GM19395 (cell line): Measurements from ENCODE around the gene OR2B2.

ENCODE experiments used
- ATAC-seq: cut with Tn5 transposase; IDR thresholded peaks from one replicate; pipeline ENCODE4 v1.9.1; 2021; ENCODE audit warnings: mild to moderate bottlenecking, moderate library complexity; ENCODE audit not compliant: unreplicated experiment

The OR2B2 gene

DNA sequence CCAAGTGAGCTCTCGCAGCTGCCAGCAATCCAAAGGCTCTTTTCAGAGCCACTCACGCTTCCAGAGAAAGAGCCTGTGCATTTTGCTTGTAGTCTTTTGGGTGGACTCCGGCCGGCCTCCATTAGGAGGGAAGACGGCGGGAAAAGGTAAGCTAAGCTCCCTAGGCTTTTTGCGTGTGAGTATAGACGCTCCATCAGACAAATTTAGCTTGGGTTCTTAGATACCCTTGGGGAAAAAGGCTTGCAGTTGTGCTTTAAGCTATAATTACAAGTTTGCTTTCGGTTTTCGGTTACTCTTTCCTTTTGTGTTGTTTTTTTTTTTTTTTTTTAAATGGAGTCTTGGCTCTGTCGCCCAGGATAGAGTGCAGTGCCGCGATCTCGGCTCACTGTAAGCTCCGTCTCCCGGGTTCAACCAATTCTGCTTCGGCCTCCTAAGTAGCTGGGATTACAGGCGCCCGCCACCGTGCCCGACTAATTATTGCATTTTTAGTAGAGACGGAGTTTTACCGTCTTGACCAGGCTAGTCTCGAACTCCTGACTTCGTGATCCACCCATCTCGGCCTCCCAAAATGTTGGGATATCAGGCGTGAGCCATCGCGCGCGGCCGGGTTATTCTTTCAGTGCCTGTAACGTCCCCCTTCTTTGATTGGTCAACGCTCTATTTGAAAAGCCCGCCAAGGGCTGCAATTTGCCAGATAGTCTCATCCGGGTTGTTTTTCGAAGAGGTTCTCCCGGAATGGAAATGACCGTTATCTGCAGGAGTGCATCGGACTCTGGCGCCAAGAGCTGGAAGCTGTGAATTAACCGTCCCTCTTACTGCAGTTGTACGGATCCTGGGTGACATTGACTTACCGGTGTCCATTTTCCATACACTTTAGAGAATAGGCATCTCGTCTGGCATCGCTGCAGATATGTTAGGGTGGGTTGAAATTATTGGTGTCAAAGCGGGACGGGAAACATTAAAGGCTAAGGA is 18.1 kb downstream of the OR2B2 start:
- no peak for ATAC-seq

DNA sequence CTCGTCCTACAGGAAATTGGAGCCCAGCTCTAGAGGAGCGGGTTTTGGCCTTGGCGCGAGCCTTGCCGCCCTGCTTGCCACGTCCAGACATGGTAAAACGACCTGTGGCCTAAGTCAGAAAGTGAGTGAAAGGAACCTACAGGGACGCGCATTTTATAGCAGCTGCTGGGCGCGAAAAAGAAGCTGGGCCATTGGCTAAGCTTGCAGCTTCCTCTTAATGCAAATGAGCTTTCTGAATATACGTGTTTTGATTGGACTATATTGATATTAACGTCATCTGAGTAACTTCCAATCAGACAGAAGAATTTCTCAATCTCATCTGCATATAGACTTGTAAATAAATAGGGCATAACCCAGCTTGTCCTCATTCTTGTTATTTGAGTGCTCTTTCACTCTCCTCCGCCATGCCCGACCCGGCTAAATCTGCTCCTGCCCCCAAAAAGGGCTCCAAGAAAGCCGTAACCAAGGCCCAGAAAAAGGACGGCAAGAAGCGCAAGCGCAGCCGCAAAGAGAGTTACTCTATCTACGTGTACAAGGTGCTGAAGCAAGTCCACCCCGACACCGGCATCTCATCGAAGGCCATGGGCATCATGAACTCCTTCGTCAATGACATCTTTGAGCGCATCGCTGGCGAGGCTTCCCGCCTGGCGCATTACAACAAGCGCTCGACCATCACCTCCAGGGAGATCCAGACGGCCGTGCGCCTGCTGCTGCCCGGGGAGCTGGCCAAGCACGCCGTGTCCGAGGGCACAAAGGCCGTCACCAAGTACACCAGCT is 18.9 kb downstream of the OR2B2 start:
- ATAC-seq, result peak; percentile 60

DNA sequence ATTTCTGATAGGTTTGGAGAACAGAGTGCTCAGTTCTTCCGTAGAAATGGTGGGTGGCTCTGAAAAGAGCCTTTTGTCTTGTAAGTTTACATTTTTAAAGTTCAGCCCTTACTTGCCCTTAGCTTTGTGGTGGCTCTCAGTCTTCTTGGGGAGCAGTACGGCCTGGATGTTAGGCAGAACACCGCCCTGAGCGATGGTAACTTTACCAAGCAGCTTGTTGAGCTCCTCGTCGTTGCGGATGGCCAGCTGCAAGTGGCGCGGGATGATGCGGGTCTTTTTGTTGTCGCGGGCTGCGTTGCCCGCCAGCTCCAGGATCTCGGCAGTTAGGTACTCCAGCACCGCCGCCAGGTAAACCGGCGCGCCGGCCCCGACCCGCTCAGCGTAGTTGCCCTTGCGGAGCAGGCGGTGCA is 19.5 kb downstream of the OR2B2 start:
- ATAC-seq, result no peak

DNA sequence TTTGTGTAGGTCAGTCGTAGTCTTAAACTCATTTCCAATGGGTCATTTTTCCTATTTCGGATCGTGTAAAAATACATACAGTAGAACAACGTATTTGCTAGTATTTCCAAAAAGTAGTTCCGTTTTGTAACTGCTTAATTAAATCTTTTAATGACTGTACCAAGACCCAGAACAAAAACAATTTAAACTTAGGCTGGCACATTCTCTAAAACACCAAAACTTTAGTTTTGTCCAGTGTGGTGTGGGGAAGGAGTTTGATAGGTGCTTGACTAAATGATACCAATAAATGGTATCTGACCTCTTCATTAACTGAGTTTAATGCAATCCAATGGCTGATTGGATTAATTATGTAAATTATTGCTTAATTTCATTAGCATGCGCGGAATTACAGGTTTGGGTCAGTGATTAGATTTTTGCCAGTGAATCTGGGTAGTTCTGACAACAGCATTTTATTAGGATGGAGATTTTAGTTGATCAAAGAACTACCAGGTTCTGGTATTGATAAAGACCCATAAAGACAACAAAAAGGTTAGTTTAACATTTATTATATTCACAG is 20.8 kb downstream of the OR2B2 start:
- no peak for ATAC-seq

DNA sequence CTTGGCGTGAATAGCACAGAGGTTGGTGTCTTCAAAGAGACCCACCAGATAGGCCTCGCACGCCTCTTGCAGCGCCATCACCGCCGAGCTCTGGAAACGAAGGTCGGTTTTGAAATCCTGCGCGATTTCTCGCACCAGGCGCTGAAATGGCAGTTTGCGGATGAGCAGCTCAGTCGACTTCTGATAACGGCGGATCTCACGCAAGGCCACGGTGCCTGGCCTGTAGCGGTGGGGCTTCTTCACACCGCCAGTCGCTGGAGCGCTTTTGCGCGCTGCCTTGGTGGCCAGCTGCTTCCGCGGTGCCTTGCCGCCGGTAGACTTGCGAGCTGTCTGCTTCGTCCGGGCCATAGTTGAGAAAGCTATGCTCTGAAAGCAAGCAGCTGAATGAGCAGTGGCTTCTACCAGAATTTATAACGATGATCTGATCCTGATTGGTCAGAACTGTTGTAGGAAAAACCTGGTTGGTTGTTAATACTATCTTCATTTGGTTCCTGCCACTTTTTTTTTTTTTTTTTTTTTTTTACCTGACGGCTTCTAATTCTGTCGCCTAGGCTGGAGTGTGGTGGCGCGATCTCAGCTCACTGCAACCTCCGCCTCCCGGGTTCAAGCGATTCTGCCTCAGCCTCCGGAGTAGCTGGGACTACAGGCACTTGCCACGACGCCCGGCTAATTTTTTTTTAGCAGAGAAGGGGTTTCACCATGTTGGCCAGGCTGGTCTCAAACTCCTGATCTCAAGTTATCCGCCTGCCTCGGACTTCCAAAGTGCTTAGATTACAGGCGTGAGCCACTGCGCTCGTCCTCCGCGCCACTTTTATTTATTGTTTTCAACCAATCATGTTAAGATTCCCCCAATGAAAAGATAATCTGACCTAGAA is 21.5 kb downstream of the OR2B2 start:
- ATAC-seq, result peak; percentile 52

DNA sequence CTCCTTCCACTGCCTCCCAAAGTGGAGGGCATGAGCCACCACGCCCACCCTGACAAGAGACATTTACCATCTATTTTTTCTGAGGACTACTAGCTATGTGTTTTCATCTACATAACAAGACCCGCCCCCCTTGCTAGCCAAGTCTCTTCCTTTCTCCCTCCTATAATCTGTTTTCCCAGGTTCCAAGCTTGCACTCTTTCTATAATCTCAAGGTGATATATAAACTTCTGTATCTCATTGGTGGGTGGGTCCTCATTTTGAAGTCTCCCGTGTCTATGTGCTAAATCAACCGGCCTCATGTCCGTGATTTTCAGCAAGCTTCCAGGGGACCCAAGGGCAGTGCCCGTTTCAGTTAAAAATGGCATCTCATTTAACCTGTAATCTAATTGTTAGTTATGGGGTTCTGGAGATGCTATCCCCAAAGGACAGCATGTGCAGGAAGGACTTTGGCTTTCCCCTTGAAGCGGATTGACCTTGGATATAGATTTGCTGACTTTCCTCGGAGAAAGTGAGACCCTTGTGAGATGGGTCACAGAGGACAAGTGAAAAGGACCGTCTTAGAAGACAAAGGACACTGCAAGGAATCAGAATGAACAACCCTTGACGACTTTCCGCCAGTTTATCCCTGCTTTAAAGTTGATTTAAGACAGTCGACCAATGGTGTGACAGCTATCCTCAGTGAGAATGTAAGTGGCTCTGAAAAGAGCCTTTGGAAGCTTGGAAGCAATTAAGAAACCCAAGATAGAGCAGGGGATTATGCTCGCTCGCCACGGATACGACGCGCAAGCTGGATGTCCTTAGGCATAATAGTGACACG is 22.4 kb downstream of the OR2B2 start:
- ATAC-seq, result no peak

DNA sequence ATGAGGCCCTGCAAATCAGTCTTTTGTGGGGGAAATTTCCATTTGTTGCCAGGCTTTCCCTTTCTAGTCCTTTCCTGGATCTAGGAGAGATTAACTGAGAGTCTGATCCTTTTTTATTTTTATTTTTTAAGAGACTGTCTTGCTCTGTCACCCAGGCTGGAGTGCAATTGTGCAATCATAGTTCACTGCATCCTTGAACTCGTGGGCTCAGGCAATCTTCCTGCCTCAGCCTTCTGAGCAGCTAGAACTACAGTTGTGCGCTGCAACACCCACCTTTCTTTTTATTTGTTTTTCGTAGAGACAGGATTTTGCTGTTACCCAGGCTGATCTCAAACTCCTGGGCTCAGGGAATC is 22.9 kb downstream of the OR2B2 start:
- no peak for ATAC-seq

DNA sequence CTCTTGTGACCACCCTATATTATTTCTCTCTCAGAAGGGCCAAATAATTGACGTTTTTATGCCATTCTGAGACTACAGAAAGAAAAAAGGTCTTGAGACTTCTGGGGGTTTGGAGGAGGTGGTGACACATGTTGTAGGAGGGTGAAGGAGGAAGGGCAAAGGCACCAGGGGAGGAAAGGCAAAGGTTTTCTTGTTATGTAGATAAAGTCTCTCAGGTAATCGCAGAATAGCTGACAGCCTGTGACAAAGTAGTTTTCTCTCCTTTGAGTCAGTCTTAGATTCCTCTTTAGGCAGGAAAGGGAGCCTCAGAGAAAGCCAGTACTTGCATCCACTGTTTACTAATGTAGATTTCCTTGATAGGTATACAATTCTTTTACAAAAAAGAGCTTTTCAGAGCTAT is 23.6 kb downstream of the OR2B2 start:
- no peak for ATAC-seq

DNA sequence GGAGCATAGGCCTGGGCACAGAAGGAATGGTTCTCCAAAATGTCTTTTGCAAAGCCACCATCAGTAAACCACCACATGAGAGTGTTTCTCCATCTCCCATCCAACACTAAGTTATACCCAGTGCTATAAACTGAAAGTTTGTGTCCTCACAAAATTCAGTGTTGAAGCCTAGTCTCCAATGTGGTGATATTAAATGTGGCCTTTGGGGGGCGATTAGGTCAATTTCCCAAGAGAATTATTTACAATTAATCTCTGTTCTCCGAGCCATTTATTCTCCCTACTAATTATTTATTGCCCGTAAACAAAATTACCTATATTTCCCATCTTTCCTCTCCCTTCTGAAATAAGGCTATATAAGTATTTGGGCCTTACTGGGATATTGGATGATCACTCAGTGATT is 26.1 kb downstream of the OR2B2 start:
- ATAC-seq, result no peak

DNA sequence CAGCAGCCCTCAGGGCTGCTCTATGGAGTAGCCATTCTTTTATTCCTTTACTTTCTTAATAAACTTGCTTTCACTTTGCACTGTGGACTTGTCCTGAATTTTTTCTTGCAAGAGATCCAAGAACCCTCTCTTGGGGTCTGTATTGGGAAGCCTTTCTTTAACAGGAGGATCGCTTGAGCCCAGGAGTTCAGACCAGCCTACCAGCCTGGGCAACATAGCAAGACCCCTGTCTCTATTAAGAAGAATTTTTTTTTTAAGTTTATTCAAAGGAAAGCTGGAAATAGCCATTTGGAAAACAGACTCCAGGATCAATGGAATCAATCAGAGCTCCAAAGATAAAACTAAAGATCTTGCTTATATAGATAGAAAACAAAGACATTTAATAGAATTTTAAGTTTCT is 29.1 kb downstream of the OR2B2 start:
- no peak for ATAC-seq

DNA sequence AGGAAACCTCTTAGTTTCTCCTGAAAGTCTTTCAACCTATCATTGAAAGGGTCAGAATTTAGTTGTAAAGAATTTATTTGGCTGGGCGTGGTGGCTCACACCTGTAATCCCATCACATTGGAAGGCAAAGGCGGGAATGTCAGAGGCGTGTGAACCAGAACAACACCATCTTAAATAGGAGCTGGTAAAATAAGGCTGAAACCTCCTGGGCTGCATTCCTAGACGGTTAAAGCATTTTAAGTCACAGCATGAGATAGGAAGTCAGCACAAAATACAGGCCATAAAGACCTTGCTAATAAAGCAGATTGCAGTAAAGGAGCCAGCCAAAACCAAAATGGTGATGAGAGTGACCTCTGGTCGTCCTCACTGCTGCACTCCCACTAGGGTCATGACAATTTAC is 29.6 kb downstream of the OR2B2 start:
- no peak for ATAC-seq

DNA sequence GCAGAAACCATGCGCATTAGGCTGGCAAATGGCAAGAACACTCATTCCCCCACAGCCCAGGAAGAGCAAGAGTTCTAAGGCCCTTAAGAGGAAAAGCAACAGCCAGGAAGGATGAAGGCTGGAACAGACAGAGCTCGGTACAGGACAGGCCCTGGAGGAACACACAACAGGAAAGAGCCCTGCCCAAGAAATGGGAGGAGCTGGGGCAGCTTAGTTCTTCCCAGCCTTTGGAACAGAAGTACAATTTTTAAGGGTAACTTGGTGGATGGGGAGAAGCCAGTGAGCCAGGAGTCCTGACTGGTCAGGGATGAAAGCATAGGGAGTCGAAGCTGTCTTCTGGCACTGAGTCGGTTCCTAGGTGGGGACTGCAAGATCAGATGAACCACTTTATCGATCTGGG is 32.4 kb downstream of the OR2B2 start:
- no peak for ATAC-seq

DNA sequence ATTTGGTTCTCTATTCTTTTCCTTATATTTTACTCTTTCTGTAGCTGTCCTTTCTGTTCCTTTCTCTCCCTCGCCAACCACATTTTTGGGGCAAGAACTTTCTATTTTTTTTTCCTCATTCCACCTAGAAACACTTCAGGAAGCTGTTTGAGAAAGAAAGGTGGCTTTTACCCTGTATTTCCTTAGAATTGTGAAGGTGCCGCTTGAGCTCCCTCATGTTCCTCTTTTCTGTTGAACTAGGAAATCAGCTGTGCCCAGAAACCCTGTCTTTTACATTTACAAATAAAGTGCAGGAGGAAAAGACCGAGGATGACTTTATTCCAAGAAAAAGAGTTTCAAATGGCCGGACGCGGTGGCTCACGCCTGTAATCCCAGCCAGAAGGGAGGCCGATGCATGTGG is 38.2 kb downstream of the OR2B2 start:
- ATAC-seq, result no peak

DNA sequence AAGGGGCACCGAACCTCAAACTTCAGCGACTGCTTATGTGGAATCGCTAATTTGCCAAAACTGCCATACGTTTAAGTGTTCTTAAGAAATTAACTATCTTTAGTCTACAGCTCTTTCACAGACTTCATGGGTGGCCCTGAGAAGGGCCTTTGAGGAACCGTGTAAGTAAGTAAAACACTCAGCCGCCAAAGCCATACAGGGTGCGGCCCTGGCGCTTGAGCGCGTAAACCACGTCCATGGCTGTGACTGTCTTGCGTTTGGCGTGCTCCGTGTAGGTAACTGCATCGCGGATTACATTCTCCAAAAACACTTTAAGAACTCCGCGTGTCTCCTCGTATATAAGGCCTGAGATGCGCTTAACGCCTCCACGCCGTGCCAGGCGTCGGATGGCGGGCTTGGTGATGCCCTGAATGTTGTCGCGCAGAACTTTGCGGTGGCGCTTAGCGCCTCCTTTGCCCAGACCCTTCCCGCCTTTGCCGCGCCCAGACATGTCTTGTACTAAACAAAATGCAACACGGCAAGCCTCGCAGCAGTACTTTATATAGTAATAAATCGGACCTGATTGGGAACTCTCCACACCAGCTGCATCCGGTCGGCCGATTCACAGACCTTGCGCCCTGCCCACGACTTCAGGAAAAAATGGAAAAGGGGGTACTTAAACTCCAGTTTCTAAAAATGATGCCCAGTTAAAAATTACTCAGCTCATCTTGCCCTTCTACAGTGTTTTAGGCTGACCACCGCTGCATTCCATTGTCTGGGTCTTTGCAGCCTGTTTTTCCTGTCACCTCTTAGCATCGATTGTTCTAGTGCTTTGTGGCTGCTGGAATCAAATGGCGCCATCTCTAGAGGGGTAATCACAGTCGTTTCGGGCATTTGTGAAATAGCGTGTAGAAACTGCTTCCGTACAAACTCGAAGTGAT is 38.9 kb downstream of the OR2B2 start:
- ATAC-seq, result peak; percentile 42

DNA sequence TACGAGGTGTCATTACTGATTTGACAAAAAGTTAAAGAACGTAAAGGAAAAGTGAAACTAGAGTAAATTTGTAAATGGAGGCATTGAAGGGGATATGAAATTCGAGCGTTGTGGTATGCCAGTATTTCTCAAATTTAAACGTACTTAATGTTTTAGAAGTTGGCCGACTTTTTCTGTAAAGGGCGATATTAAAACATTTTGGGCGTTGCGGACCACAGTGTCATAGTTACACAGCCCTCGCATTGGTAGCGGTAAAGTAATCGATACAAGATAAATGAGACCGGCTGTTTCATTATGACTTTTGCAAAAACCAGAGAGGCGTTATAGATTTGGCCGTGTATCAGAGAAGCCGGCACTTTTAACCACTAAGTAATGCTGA is 39.6 kb downstream of the OR2B2 start:
- peak; percentile 29 for ATAC-seq

DNA sequence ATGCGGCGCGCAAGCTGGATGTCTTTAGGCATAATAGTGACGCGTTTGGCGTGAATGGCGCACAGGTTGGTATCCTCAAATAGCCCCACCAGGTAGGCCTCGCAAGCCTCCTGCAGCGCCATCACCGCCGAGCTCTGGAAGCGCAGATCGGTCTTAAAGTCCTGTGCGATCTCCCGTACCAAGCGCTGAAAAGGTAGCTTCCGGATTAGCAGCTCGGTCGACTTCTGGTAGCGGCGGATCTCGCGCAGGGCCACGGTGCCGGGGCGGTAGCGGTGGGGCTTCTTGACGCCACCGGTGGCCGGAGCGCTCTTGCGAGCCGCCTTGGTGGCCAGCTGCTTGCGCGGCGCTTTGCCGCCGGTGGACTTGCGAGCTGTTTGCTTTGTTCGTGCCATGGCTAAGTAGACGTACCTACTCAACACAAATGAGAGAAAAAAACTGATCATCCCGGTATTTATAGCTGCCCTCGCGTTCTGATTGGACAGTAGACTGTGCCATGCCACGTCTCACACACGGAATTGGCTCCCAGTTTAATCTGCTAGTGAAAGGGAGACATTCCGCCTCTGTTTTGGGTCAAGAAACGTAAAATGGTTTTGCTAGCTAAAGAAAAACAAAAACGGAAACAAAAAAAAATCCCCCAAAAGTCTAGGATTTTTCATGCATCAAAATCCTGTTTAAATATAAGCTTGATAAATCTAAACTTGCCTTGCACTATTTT is 40.1 kb downstream of the OR2B2 start:
- peak; percentile 63 for ATAC-seq

DNA sequence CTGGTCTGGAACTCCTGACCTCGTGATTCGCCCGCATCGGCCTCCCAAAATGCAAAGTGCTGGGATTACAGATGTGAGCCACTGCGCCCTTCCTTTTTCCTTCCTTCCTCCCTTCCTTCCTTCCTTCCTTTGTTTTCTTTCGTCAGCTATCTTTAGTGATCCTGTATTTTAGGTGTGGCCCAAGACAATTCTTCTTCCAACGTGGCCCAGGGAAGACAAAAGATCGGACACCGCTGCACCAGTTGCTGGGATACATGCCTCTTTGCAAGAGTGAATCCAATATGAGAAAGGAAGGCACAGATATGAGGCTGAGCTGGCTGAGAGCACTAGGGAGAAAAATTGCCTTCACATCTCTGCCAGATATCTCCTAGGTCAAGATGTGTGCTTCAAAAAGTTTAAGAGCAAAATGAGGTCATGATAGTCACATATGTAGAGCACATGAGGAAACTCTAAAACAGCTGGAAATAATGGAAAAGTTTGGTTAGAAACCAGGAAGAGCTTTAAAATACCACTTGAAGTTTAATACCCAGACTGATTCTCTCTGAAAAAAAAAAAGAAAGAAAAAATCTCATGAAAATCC is 41.8 kb downstream of the OR2B2 start:
- ATAC-seq, result no peak

DNA sequence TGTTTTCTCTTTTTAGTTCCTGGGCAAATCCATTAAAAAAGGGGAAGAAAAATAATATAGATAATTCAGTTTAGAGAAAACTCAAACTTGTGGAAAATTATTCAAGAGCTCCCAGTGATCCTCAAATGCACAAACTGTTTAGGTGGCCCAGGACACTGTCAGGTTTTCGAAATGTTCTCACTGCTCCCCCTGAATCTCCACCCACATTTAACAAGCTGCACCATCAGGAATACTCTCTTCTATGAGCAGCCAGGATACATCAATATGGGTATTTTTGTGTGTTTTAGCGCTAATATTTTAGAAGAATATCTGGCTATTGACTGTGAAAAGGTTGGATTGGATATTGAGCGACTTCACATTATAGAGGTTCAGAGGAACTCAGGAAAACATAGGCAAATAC is 43.9 kb downstream of the OR2B2 start:
- ATAC-seq, result no peak
